Forelimb muscle (tissue), 1 donor: ENCODE results near the gene ANKRD13D. TPM values are rescaled to one million over a fixed set of nuclear protein-coding genes. Genes with fewer than 3 reads are reported as not detected.

Experiments
- DNase-seq: peaks from one replicate; pipeline ENCODE4 v3.0.0-alpha.2; 2013; ENCODE audit warnings: low read depth
- polyA plus RNA-seq: library from polyadenylated mRNA; unstranded; fragments of 120-200 nt; gene quantifications from one replicate; pipeline ENCODE4 v1.2.1, GENCODE V29; 2013; ENCODE audit not compliant: insufficient read length

Gene ANKRD13D
- polyA plus RNA-seq, 1 donor: 29.3 TPM

- DNase-seq: no peak
Observed at GRCh38 chr11:67302571-67303131, 13.5 kb downstream of the ANKRD13D start.

- DNase-seq: no peak
Observed at GRCh38 chr11:67303132-67303834, 14.2 kb downstream of the ANKRD13D start, which contains the start of gene SSH3. Gene SSH3, plus strand, starts transcription at chr11:67303530. Its CDS starts 96 bp downstream, at chr11:67303626.

GRCh38 chr11:67303835-67304411 is 14.8 kb downstream of the ANKRD13D start:
- DNase-seq: no peak

GRCh38 chr11:67304511-67305113 is 15.5 kb downstream of the ANKRD13D start:
- DNase-seq: no peak

- DNase-seq: no peak
Observed at GRCh38 chr11:67306769-67307544, 17.9 kb downstream of the ANKRD13D start.

- no peak for DNase-seq
Observed at GRCh38 chr11:67307545-67308001, 18.5 kb downstream of the ANKRD13D start.

- no peak for DNase-seq
Observed at GRCh38 chr11:67308031-67308866, 19.1 kb downstream of the ANKRD13D start.

- no peak for DNase-seq
Observed at GRCh38 chr11:67309166-67309565, 20.1 kb downstream of the ANKRD13D start.

GRCh38 chr11:67309661-67310061 is 20.6 kb downstream of the ANKRD13D start:
- no peak for DNase-seq

GRCh38 chr11:67310246-67311050 is 21.3 kb downstream of the ANKRD13D start:
- DNase-seq: no peak

- DNase-seq: no peak
Observed at GRCh38 chr11:67311051-67311555, 22.0 kb downstream of the ANKRD13D start.

- no peak for DNase-seq
Observed at GRCh38 chr11:67311556-67312082, 22.5 kb downstream of the ANKRD13D start.

GRCh38 chr11:67312187-67313021 is 23.3 kb downstream of the ANKRD13D start:
- DNase-seq: no peak

- no peak for DNase-seq
Observed at GRCh38 chr11:67313125-67313890, 24.2 kb downstream of the ANKRD13D start.

GRCh38 chr11:67314218-67314617 is 25.1 kb downstream of the ANKRD13D start:
- no peak for DNase-seq

GRCh38 chr11:67315325-67315909 is 26.3 kb downstream of the ANKRD13D start:
- no peak for DNase-seq

GRCh38 chr11:67316882-67317204 is 27.7 kb downstream of the ANKRD13D start:
- DNase-seq: no peak
